PC-9 (cell line): ENCODE data around the gene PERCC1.

Source experiments
- CTCF ChIP-seq: fragments of 200-600 bp; sonication (generic); conservative IDR thresholded peaks from 2 replicates; pipeline ENCODE4 v1.6.1; 2017; ENCODE audit warnings: mixed run types, antibody characterized with exemption, mild to moderate bottlenecking, moderate library complexity
- EZH2 ChIP-seq: fragments of 200-600 bp; sonication (generic); IDR thresholded peaks from 2 replicates; pipeline ENCODE4 v1.8.0; 2017; ENCODE audit warnings: antibody characterized with exemption, low read depth

- TF ChIP-seq CTCF (no peak), EZH2 (no peak)
These were observed 20.0 kb downstream of the PERCC1 start for GRCh38 chr16:1450841-1451240.
